ENCODE measurements around the gene CDC42BPB. TPM values are rescaled to one million over a fixed set of nuclear protein-coding genes. Genes with fewer than 3 reads are reported as not detected.

The CDC42BPB gene
- polyA plus RNA-seq, 1 of the 3 experiments (the other 2 are of a cell fraction): 61.6 TPM

- no peak overlapping the region for H3K4me3 ChIP-seq (ENCODE audit: low read depth in 2 of 2, low read length in 1 of 2)
- H3K27me3 ChIP-seq (ENCODE audit: insufficient read depth): no peaks in the 10 kb centered on the region
- 95% methylated on average over 1 of the region's 1 CpG for WGBS (ENCODE audit: low lambda C conversion rate)
- no peaks in the 10 kb centered on the region for H4K20me1 ChIP-seq (ENCODE audit: insufficient read depth)
- no peaks in the 10 kb centered on the region for H3K79me2 ChIP-seq (ENCODE audit: insufficient read depth)
- no peak overlapping the region for H3K4me2 ChIP-seq
- H3K9ac ChIP-seq: no peak overlapping the region
- no peaks in the 10 kb centered on the region for H3K9me2 ChIP-seq
- TF ChIP-seq, protein P1, sequence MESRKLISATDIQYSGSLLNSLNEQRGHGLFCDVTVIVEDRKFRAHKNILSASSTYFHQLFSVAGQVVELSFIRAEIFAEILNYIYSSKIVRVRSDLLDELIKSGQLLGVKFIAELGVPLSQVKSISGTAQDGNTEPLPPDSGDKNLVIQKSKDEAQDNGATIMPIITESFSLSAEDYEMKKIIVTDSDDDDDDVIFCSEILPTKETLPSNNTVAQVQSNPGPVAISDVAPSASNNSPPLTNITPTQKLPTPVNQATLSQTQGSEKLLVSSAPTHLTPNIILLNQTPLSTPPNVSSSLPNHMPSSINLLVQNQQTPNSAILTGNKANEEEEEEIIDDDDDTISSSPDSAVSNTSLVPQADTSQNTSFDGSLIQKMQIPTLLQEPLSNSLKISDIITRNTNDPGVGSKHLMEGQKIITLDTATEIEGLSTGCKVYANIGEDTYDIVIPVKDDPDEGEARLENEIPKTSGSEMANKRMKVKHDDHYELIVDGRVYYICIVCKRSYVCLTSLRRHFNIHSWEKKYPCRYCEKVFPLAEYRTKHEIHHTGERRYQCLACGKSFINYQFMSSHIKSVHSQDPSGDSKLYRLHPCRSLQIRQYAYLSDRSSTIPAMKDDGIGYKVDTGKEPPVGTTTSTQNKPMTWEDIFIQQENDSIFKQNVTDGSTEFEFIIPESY (IDR thresholded peaks at IDR 0.05; ENCODE audit: borderline replicate concordance, low read depth): no peak
- TF ChIP-seq JUND (IDR thresholded peaks at IDR 0.05) (no peak), IRF3 (IDR thresholded peaks at IDR 0.05; ENCODE audit: low read depth, low read length) (no peak), TAF1 (IDR thresholded peaks at IDR 0.05; ENCODE audit: borderline replicate concordance, low read depth, low read length) (no peak)
- TF ChIP-seq, protein P2, sequence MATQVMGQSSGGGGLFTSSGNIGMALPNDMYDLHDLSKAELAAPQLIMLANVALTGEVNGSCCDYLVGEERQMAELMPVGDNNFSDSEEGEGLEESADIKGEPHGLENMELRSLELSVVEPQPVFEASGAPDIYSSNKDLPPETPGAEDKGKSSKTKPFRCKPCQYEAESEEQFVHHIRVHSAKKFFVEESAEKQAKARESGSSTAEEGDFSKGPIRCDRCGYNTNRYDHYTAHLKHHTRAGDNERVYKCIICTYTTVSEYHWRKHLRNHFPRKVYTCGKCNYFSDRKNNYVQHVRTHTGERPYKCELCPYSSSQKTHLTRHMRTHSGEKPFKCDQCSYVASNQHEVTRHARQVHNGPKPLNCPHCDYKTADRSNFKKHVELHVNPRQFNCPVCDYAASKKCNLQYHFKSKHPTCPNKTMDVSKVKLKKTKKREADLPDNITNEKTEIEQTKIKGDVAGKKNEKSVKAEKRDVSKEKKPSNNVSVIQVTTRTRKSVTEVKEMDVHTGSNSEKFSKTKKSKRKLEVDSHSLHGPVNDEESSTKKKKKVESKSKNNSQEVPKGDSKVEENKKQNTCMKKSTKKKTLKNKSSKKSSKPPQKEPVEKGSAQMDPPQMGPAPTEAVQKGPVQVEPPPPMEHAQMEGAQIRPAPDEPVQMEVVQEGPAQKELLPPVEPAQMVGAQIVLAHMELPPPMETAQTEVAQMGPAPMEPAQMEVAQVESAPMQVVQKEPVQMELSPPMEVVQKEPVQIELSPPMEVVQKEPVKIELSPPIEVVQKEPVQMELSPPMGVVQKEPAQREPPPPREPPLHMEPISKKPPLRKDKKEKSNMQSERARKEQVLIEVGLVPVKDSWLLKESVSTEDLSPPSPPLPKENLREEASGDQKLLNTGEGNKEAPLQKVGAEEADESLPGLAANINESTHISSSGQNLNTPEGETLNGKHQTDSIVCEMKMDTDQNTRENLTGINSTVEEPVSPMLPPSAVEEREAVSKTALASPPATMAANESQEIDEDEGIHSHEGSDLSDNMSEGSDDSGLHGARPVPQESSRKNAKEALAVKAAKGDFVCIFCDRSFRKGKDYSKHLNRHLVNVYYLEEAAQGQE (IDR thresholded peaks at IDR 0.05; ENCODE audit: low read depth, low read length): no peak
- DNase-seq: no peak
- POLR2A ChIA-PET: no interaction called here
- no peaks in the 10 kb centered on the region for H3K9me3 ChIP-seq
- H3K36me3 ChIP-seq (replicated peaks in 1 of 2; ENCODE audit: control insufficient read depth in 1 of 2, insufficient read depth in 2 of 2, low read length in 1 of 2): peaks cover 20 to 24% of the 10 kb centered on the region in 2 experiments
- H3F3A ChIP-seq (replicated peaks; ENCODE audit: insufficient read depth): no peaks in the 10 kb centered on the region
- H2AFZ ChIP-seq (ENCODE audit: low read depth): no peak overlapping the region
- CTCF ChIA-PET: interaction anchor here (1.2 to 1.3 kb wide), 2 partner anchors 39 to 114 kb away, joined by 3 to 4 read pairs; no protein-coding TSS in a partner anchor
- no peak overlapping the region for H3K27ac ChIP-seq (ENCODE audit: low read depth in 2 of 2, low read length in 1 of 2)
- H3K4me1 ChIP-seq (ENCODE audit: control insufficient read depth in 1 of 2, insufficient read depth in 2 of 2, low read depth in 1 of 2, low read length in 1 of 2): no peaks in the 10 kb centered on the region
Measured at GRCh38 chr14:102888748-102889147, 168.6 kb downstream of the CDC42BPB start.

DNA sequence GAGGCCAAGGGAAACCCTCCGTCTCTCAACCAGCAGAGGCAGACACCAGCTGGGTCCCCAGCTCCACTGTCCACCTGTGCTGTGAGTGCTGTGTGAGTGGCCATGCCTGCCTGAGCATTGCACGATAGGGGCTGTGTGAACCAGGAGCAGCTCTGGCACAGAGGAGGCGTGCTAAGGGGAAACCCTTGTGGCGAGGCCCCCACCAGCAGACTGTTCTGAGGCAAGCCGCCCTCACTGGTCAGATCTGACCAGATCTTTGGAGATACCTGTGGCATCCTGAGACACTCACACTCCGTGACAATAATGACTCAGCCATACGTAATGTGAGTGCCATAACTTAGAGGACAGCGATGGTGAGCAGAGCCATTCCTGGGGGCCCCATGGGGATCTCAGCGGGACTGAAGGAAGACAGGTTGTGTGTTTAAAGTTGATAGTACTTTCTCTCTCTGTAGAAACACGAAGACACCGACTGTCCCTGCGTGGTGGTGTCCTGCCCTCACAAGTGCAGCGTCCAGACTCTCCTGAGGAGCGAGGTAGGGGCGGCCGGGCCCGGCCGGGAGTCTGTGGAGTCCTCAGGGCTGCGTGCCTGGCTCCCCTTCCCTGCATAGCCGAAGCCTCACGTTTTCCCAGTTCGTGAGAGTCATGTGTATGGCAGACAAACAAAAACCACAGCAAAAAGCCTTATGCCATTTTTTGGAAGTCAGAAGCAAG, 171.5 kb downstream of the CDC42BPB start:
- Histone ChIP-seq H3K27me3 (ENCODE audit: insufficient read depth) (no peaks in the 10 kb centered on the region), H3F3A (replicated peaks; ENCODE audit: insufficient read depth) (no peaks in the 10 kb centered on the region), H3K36me3 (replicated peaks in 1 of 2; ENCODE audit: control insufficient read depth in 1 of 2, insufficient read depth in 2 of 2, low read length in 1 of 2) (peaks cover 20 to 31% of the 10 kb centered on the region in 2 experiments), H3K4me1 (ENCODE audit: control insufficient read depth in 1 of 2, insufficient read depth in 2 of 2, low read depth in 1 of 2, low read length in 1 of 2) (peaks cover 0 to 11% of the 10 kb centered on the region in 2 experiments; a peak in 2 of 4 replicates), H4K20me1 (ENCODE audit: insufficient read depth) (no peaks in the 10 kb centered on the region), H3K27ac (ENCODE audit: low read depth in 2 of 2, low read length in 1 of 2) (no peak overlapping the region), H3K9me3 (no peaks in the 10 kb centered on the region), H3K4me2 (no peak overlapping the region), H3K9me2 (no peaks in the 10 kb centered on the region), H3K4me3 (ENCODE audit: low read depth in 2 of 2, low read length in 1 of 2) (no peak overlapping the region), H3K9ac (no peak overlapping the region), H3K79me2 (ENCODE audit: insufficient read depth) (no peaks in the 10 kb centered on the region), H2AFZ (ENCODE audit: low read depth) (no peak overlapping the region)
- ChIA-PET POLR2A (no interaction called here), CTCF (no interaction called here)
- no peak for DNase-seq
- WGBS (ENCODE audit: low lambda C conversion rate): 95% methylated on average over 19 of the region's 22 CpGs
- TF ChIP-seq RAD21 (IDR thresholded peaks at IDR 0.05; ENCODE audit: low read length) (no peak), TAF1 (IDR thresholded peaks at IDR 0.05; ENCODE audit: borderline replicate concordance, low read depth, low read length) (no peak), YY1 (IDR thresholded peaks at IDR 0.05; ENCODE audit: low read depth) (no peak), CHD2 (IDR thresholded peaks at IDR 0.05; ENCODE audit: low read length, partially characterized antibody) (no peak), RFX5 (IDR thresholded peaks at IDR 0.05; ENCODE audit: low read length) (no peak), EZH2phosphoT487 (IDR thresholded peaks at IDR 0.05; ENCODE audit: borderline replicate concordance, low read depth) (no peak), JUND (IDR thresholded peaks at IDR 0.05) (no peak), MXI1 (IDR thresholded peaks at IDR 0.05; ENCODE audit: low read depth, low read length) (no peak), NFIC (IDR thresholded peaks at IDR 0.05; ENCODE audit: borderline replicate concordance) (no peak), MAX (IDR thresholded peaks at IDR 0.05; ENCODE audit: low read depth) (no peak)
- TF ChIP-seq, protein P1 (IDR thresholded peaks at IDR 0.05; ENCODE audit: borderline replicate concordance, low read depth): no peak
- TF ChIP-seq, protein P3, sequence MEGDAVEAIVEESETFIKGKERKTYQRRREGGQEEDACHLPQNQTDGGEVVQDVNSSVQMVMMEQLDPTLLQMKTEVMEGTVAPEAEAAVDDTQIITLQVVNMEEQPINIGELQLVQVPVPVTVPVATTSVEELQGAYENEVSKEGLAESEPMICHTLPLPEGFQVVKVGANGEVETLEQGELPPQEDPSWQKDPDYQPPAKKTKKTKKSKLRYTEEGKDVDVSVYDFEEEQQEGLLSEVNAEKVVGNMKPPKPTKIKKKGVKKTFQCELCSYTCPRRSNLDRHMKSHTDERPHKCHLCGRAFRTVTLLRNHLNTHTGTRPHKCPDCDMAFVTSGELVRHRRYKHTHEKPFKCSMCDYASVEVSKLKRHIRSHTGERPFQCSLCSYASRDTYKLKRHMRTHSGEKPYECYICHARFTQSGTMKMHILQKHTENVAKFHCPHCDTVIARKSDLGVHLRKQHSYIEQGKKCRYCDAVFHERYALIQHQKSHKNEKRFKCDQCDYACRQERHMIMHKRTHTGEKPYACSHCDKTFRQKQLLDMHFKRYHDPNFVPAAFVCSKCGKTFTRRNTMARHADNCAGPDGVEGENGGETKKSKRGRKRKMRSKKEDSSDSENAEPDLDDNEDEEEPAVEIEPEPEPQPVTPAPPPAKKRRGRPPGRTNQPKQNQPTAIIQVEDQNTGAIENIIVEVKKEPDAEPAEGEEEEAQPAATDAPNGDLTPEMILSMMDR (IDR thresholded peaks at IDR 0.05): no peak
